ENCODE data around the gene FHOD3. TPM values are rescaled to one million over a fixed set of nuclear protein-coding genes. Genes with fewer than 3 reads are reported as not detected.

The FHOD3 gene
- total RNA-seq, 4 donors from 2014 or later: 15.6 to 25.9 (median 21.6) TPM

GRCh38 chr18:36392164-36392978, 94.9 kb downstream of the FHOD3 start:
- TF ChIP-seq EP300 (IDR thresholded peaks at IDR 0.05) (no peak), CTCF (IDR thresholded peaks at IDR 0.05) (no peak), POLR2A (IDR thresholded peaks at IDR 0.05) (no peak)
- 90 to 95% methylated on average over 4 of the region's 4 CpGs for WGBS, 2 donors
- Histone ChIP-seq H3K9me3 (peaks cover 0 to 30% (median 8%) of the 10 kb centered on the region in 4 donors), H3K4me3 (no peak overlapping the region), H3K27ac (no peak overlapping the region), H3K4me1 (no peaks in the 10 kb centered on the region), H3K36me3 (no peaks in the 10 kb centered on the region), H3K27me3 (no peaks in the 10 kb centered on the region)
- no peak for DNase-seq (ENCODE audit: low spot score in 2 of 2)

- 71 to 83% methylated on average over 3 of the region's 3 CpGs for WGBS, 2 donors
- Histone ChIP-seq H3K4me3 (no peak overlapping the region), H3K36me3 (no peaks in the 10 kb centered on the region), H3K4me1 (no peaks in the 10 kb centered on the region), H3K9me3 (peaks cover 0 to 30% (median 8%) of the 10 kb centered on the region in 4 donors), H3K27me3 (no peaks in the 10 kb centered on the region), H3K27ac (no peak overlapping the region)
- no peak for DNase-seq (ENCODE audit: low spot score in 2 of 2)
- TF ChIP-seq EP300 (IDR thresholded peaks at IDR 0.05): no peak
- no peak for TF ChIP-seq CTCF (IDR thresholded peaks at IDR 0.05)
- TF ChIP-seq POLR2A (IDR thresholded peaks at IDR 0.05): no peak
Measured at GRCh38 chr18:36392979-36393287, 95.4 kb downstream of the FHOD3 start.

- H3K27ac ChIP-seq: no peak overlapping the region
- no peaks in the 10 kb centered on the region for H3K36me3 ChIP-seq
- H3K4me1 ChIP-seq: no peaks in the 10 kb centered on the region
- TF ChIP-seq CTCF (IDR thresholded peaks at IDR 0.05): no peak
- TF ChIP-seq POLR2A (IDR thresholded peaks at IDR 0.05): no peak
- TF ChIP-seq EP300 (IDR thresholded peaks at IDR 0.05): no peak
- no peaks in the 10 kb centered on the region for H3K27me3 ChIP-seq
- no peak overlapping the region for H3K4me3 ChIP-seq
- peaks cover 0 to 30% (median 8%) of the 10 kb centered on the region in 4 donors for H3K9me3 ChIP-seq
- DNase-seq (ENCODE audit: low spot score in 2 of 2): no peak
- 85 to 92% methylated on average over 3 of the region's 3 CpGs for whole genome bisulfite sequencing, 2 donors
Measured at GRCh38 chr18:36394486-36394885, 97.0 kb downstream of the FHOD3 start.

GRCh38 chr18:36396190-36396589, 98.7 kb downstream of the FHOD3 start:
- Histone ChIP-seq H3K4me3 (no peak overlapping the region), H3K27me3 (no peaks in the 10 kb centered on the region), H3K27ac (no peak overlapping the region), H3K9me3 (peaks cover 0 to 30% (median 8%) of the 10 kb centered on the region in 4 donors), H3K36me3 (no peaks in the 10 kb centered on the region), H3K4me1 (no peaks in the 10 kb centered on the region)
- no peak for DNase-seq (ENCODE audit: low spot score in 2 of 2)
- no peak for TF ChIP-seq POLR2A (IDR thresholded peaks at IDR 0.05)
- TF ChIP-seq EP300 (IDR thresholded peaks at IDR 0.05): no peak
- TF ChIP-seq CTCF (IDR thresholded peaks at IDR 0.05): no peak

- no peak for DNase-seq (ENCODE audit: low spot score in 2 of 2)
- Histone ChIP-seq H3K9me3 (peaks cover 0 to 30% (median 8%) of the 10 kb centered on the region in 4 donors), H3K4me1 (no peaks in the 10 kb centered on the region), H3K27ac (no peak overlapping the region), H3K4me3 (no peak overlapping the region), H3K27me3 (no peaks in the 10 kb centered on the region), H3K36me3 (no peaks in the 10 kb centered on the region)
- TF ChIP-seq EP300 (IDR thresholded peaks at IDR 0.05) (no peak), CTCF (IDR thresholded peaks at IDR 0.05) (no peak), POLR2A (IDR thresholded peaks at IDR 0.05) (no peak)
Measured at GRCh38 chr18:36397033-36397432, 99.5 kb downstream of the FHOD3 start.
